CD4-positive, alpha-beta T cell treated with Interleukin-10 for 1 hour (primary cell): Measurements from ENCODE around the gene ASB6.
"Not testable (repeated sequence)": the region's sequence is repeated elsewhere in the genome, so short reads cannot be mapped to it uniquely, and the experiment has no call there.

Source experiments
- DNase-seq: peaks from one replicate; pipeline ENCODE4 v3.0.0-alpha.2; 2020

Gene ASB6

DNA sequence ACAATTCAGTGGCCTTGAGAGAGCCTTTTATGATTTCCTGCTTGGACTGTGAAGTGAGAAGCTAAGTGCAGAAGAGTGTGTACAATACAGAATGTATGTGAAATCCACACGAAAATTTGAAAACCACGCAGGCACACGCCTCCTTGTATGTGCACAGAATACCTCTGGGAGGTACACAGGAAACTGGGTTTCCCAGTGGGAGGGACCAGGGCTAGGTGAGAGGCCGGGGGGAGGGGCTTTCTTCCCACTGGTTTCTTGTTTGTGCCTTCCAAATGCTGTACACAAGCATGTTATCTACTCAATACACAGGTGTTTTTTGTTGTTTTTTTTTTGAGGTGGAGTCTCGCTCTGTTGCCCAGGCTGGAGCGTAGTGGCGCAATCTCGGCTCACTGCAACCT, 37.2 kb downstream of the ASB6 start:
- DNase-seq, result no peak

DNA sequence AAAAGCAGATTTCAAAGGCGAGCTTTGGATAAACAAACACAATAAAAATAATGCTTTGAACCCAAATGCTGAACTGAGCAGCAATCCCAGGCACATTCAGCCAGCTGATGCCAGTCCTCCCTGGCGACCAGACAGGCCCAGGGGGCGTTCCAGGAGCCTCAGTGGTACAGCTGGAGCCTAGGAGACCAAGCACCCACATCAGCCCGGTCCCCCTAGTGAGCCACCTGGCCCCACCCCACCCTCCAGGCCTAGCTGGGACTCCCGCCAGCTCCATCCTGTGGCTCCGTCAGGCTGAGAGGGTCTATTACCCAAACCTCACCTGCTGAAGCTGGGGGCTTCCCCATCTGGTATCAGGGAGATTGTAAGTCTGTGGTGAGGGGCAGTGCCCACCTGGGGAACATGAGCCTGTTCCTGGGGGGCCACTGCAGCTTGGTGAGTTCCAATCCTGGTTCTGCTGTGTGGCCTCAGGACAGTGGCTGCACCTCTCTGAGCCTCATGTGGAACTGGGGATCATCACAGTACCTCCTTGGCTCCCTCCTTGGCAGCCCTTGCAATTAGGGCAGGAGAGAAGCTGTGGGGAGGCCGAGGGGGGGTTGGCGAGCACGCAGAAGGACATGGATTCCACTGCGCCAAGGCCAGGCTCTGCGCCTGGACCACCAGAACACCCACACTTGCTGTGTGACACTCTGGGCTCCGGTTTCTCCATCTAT, 37.7 kb downstream of the ASB6 start:
- DNase-seq, result no peak

DNA sequence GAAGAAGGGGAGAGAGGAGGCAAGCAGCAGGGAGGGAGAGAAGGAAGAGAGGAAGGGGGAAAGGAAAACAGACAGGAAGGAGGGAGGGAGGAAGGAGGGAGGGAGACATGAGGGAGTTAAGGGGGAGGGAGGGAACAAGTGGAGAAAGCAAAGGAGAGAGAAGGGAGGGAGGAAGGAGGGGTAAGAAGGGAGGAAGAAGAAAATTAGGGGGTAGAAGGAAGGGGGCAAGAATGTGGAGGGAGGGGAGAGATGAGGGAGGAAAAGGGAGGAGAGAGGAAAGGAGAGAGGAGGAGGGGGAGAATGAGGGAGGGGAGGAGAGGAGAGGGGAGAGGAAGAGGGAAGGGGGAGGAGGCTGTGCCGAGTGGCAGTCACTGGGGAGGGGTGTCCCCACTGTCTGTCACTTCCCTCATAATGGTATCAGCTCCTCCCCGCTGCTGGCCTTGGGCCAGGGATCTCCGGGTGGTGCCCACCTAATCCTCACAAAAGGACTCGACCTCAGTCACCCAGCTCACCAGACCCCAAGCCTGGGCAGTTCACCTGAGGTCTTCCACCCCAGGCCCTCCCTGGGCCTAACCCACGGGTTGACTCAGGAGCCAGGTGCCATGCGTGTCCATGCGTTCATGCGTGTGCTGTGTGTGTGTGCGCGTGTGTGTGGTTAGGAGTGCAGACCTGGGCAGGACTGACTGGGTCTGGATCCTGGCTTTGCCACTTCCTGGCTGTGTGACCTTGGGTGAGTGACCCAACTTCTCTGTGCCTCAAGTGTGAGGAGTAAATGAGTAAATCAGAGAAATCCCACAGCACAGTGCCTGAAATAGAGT, 39.1 kb downstream of the ASB6 start:
- no peak for DNase-seq

DNA sequence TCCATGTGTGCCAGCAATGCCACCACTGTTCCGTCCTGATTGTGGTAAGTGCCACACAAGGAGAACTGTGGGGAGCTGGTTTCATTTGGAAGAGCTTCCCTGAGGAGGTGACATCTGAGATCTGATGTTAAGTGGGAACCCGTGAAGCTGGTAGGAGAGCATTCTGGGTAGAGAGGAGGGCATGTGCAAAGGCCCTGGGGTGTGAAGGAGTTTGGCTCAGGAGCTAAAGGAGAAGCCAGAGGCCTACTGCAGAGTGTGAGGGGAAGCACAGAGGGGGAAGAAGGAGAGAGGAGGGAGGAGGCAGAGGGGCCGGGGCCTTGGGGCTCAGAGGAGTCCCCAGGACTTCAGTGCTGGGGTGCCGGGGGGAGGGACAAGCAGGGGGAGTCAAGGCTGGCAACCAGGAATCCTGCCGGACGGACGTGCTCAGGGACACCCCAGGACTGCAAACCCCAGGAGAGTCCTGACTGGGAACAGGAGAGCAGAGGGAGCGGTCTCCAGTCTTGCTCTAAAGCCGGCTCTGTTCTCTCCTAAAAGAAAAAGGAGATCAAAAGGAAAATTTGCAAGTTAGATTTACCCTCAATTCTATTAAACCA, 40.8 kb downstream of the ASB6 start:
- no peak for DNase-seq

DNA sequence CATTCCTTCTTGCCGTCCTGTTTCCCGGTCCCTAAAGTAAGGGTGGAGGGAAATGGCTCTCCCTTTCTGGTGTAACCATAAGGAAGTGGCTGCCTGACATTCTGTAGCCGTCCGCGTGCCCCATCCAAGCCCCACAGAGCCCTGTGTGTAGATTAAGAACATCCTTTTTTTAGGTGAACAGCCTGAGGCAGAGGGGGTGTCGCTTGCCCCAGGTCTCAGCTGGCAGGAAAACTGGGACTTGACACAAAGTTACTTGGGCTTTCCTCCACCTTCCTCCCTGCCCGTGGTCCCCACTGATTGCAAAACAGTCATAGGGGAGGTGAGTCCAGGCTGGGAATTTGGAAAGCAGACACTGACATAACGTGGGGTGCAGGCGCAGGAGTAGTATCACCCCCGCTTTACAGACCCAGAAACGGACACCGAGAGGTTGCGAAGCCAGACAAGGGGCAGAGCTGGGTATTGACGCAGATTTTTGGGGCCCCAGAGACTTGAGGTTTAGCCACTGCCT, 43.8 kb downstream of the ASB6 start:
- no peak for DNase-seq

DNA sequence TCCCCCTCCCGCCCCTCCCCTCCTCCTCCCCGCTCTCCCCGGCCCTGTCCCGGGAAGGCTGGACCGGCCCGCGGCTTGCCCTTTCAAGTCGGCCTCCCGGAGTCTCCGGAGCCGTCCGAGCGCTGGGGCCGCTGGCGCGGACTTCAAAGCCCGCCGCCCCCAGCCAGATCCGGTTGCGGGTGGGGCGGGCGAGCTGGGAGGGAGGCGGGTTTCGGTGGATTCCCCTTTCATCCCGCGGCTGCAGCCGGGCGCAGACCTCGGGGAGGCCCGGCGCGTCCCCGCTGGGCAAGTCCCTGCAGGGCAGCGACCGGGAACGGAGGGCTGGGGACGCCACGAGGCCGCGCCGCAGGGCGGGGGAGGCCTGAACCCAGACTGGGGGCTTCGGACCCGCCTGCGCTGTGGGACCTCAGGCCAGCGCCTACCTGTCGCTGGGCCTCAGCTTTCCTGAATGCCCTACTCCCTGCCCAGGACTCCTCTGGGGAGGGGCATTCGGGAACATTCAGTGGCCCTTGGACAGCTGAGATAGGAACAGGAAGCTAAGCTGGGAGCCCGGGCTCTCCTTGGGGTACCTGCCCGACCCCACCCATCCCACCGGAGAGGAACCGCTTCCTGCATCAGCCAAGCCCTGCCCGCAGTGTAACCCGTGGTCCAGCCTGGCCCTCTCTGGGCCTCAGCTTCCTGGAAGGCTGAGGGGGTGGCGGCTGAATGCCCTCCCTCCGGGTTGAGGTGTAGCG, 44.4 kb downstream of the ASB6 start:
- peak; percentile 48 for DNase-seq

DNA sequence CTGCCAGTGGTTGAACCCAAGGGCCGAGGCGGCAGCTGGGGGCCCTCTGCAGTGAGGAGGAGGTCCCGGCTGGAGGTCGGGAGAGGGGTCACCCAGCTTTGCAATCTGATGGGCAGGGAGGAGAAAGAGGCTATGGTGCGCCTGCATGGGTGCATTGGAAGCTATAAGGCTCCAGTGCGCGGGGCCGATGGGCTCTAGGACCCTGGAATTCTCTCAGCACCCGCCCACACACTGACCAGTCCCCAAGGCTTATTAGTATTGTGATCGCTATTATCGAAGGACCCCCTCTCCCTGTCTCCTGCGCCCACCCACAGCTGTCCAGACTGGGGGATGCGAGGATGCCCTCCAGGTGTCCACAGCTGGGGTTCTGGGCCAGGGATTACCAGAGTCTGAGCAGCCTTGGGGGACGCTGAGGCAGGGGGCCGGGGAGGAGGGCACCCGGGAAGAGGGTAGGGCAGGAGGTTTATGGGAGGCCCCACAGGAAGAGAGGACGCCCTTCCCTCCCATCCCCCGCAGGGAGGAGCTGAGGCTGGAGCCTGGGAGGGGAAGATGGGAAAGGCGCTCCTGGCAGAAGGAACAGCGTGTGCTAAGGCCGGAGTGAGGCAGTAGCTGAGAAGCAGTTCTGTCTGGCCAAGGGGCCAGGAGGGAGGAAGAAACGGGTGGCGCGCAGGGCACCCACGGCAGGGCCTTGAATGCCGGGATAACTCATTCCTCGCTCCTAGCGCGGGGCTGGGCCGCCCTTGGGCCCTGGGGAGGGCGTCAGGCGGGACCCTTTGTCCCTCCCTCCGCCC, 45.2 kb downstream of the ASB6 start:
- no peak for DNase-seq

DNA sequence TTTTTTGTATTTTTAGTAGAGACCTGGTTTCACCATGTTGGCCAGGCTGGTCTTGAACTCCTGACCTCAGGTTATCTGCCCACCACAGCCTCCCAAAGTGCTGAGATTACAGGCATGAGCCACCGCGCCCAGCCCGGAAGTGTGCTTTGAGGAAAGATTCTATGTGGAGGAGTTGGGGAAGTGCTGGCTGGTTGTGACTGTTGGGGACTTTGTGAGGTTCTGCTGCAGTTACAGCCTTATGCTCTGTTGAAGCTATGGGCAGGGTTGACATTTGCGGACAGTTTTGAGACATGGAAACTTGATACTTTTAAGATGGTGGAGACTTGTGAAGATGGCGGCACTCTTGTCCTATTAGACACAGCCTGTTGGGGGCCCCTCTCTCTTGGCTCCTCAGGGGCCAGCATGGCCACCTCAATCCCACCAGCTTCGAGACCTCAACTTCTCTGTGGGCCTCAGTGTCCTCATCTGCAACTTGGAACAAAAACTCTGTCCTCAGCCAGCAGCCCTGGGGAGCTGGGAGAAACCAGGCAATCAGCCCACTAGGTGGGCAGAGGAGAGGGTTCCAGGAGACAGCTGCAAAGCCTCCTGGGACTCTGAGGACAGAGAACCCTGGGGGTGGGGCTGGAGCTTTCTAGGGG, 45.9 kb downstream of the ASB6 start:
- DNase-seq, result no peak

DNA sequence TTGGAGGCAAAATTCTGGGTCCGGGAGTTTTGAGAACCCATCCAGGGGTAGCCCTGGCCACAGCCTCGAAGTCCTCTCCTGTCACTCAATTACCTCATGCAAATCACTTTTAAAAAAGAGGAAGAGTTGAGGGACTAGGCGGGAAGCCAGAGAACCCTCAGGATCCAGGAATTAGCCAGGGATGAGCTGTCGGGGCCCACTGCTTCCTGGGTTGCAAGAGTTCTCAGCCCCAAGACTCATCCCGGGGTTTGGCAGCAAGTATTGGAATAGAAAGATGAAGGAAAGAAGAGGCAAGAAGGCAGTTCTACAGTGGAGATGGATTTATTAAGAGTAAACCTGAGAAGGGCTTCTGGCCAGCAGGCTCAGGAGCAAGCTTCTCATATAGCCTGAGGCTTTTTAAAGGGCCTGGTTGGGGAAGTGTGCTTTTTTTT, 46.6 kb downstream of the ASB6 start:
- no peak for DNase-seq

DNA sequence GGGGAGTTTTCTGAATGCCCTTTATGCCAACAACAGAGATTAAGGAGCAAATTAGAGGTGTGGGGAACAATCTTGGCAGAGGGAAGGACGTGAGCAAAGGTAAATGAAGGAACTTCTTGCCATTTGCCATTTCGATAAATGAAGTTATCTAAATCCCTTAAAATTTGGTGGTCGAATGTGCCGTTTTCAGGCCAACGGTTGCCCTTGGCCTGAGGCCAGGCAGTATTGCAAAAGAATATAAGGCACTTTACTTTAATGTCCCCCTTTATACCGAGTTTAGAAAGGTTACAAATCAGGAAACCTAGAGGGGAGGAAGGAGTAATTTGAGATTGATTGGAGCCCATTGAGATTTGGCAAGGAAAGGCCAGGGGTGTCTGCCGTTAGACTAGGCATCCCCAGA, 47.3 kb downstream of the ASB6 start:
- DNase-seq, result no peak

DNA sequence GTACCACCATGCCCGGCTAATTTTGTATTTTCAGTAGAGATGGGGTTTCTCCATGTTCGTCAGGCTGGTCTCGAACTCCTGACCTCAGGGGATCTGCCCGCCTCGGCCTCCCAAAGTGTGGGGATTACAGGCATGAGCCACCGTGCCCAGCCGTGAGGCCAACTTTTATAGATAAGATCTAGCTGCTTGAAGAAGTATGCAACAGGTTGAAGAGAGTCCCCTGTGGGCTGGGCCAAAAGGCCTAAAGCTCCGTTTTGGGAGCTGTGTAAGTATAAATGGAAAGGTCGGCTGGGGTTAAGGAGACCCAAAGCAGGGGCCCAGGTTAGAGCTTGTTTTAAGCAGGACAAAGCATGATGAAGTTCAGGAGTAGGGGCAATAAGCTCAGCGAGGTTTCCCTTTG, 49.2 kb downstream of the ASB6 start:
- not testable (repeated sequence) for DNase-seq

DNA sequence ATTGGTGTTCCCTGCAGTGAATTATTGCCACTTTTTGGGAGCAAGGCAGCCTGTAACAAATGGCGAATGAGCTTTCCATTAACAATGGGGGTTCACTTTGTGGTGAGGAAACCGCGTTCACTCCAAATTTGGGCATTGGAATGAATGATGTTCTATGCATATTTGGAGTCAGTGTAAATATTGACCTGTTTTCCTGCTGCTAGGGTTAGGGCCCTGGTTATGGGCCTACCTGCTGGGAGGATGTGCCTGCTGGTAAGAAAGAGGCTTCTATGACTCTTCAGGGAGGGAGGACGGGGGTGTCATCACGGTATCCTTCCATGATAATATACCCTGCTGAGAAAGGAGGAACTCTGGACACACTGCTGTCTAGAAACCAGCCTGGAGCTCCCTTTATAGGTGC, 50.0 kb downstream of the ASB6 start:
- DNase-seq, result no peak

DNA sequence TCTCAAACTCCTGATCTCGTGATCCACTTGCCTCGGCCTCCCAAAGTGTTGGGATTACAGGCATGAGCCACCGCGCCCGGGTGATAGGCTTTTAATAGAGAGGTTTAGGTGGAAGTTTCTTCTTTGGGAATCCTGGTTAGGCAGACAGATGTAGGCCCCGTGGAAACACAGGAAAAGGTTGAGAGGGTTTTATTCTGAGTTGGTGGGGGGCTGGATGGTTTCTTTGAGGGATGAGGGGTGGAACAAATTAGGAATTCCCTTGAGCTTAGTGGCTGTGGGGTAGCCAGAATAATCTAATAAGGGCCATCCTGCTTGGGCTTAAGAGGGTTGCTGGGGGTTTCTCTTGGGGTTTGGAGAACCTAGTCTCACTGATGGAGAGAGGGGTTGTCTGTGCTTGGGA, 51.5 kb downstream of the ASB6 start:
- DNase-seq, result no peak

DNA sequence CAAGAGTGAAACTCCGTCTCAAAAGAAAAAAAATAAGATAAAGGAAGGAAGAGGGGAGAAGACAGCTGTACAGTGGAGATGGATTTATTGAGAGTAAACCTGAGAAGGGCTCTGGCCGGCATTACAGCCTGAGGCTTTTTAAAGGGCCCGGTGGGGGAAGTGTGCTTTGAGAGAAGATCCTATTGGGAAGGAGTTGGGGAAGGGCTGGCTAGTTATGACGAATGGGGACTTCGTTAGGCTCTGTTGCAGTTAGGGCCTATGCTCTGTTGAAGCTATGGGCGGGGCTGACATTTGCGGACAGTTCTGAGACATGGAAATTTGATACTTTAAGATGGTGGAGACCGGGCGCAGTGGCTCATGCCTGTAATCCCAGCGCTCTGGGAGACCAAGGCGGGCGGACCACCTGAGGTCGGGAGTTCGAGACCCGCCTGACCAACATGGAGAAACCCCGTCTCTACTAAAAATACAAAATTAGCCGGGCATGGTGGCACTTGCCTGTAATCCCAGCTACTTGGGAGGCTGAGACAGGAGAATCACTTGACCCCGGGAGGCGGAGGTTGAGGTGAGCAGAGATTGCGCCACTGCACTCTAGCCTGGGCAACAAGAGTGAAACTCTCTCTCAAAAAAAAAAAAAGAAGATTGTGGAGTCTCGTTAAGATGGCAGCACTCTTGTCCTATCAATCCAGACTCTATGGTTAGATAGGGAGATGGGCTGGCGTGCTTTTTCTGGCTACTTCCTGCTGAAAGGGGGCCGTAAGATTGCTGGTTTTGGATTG, 54.3 kb downstream of the ASB6 start:
- DNase-seq, result no peak

DNA sequence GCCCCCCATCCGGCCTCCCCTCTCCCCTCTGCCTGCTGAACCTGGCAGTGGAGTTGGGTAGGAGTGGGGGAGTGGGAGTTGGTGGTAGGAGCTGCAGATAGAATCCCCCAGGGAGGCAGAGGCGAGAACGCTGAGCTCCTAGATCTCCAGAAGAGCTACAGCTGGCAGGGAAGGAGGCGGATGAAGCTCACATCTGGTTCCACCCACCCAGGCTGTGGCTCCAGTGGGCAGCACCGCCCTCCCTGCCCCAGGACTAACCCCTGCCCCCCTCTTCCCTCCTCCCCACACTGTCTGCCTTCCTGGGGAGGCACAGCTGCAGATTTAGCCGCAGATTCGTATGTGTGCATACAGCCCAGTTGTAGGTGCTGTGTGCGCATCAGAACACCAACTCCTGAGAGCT, 55.3 kb downstream of the ASB6 start:
- DNase-seq, result peak; percentile 40

DNA sequence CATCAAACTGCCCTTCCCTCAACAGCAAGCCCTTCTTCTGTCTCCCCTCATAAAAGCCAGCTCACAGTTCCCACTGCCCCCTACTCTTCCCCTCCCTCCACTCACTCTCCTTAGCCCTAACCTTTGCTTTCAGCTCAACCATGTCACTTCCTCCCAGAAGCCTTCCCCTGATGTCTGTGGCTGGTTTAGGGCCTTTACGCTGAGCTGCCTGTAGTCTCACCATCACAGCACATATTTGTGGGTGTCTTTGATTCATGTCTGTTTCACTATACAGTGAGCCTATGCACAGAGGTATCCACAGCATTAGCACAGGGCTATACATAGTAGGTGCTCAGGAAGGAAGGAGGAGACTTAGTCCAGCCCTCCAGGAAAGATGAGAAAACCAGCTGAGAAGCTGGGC, 55.7 kb downstream of the ASB6 start:
- DNase-seq, result peak; percentile 31

DNA sequence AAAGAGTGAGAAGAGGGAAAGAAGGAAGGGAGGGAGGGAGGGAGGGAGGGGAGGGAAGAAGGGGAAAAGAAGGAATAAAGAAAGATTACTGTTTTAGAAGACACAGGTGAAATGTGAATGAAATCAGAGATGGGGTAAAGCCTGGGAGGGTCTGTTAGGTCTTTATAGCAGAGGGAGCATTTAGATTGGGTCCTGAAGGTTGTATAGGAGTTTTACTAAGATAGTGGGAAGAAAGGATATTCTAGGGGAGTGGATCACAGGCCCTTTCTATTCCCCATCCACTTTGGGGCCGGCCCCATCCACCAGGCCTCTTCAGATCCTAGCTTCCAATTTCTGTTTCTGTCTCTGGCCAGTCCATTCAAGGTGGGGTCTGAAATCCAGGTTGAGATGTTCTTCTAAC, 56.6 kb downstream of the ASB6 start:
- no peak for DNase-seq
